Dermis lymphatic vessel endothelial cell (primary cell): Measurements from ENCODE around the gene XAB2. TPM values are rescaled to one million over a fixed set of nuclear protein-coding genes. Genes with fewer than 3 reads are reported as not detected.

Experiments used
- total RNA-seq: library from RNA; depleted of rRNA; stranded (reverse); fragments of >200 nt; gene quantifications from 2 replicates; pipeline ENCODE4 v1.2.1, GENCODE V29; 2014

The XAB2 gene
- 19.0 and 22.6 TPM in 2 replicates for total RNA-seq

DNA sequence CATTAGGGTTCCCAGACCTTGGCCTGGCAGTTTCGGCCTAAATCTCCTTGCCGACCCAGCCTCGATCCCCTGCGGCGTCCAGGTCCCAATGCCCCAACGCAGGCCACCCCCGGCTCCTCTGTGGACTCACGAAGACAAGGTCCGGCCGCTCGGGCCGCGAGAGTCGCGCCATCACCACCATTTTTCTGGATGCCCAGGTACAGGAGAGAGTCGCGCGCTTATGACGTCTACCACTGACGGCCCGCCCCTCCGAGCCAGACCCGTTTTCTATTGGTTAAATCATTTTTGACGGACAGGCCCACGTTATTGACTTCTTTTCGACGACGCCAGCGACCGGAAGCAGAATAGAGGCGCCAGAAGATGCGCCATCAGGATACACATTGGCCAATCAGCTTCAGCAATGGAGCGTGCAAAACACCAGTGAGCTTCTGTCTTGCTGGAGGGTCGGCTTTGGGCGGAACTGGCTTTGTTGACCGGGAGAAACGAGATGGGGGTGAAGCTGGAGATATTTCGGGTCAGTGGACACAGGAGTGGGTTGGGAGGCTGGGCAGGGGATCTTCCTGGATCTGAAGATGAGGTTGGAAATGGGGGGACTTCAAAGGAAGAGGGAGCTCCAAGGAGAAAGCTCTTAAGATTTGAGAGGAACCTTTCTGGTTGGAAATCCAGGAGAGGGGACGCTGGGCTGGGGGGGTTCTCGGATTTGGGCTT lies at the start of gene XAB2, which contains the start of gene PET100:
XAB2 (minus strand) TSS at position 199 of the 708 bp plus-strand sequence; CDS start at position 181, 18 bp downstream.
PET100 (plus strand) TSS at position 447 of the 708 bp plus-strand sequence; CDS start at position 488, 41 bp downstream.

DNA sequence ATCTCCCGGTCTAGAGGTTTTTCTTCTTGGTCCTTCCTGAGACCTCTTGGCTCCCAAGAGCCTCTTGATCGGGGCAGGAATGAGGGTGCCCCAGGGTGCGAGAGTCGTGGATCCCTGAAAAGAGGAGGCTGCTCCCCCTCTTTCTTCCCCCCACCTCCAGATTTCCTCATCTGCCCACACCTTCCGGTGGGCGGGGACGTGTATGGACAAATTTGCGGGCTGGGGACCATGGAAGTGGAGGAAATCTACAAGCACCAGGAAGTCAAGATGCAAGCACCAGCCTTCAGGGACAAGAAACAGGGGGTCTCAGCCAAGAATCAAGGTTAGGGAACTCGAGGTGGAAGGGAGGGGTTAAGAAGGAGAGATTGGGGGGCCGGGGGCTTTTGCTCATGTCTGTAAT lies 47.5 kb upstream of the XAB2 start, which contains the start of gene MCEMP1:
MCEMP1 (plus strand) TSS at position 237 of the 400 bp plus-strand sequence; CDS start at position 268, 31 bp downstream.

DNA sequence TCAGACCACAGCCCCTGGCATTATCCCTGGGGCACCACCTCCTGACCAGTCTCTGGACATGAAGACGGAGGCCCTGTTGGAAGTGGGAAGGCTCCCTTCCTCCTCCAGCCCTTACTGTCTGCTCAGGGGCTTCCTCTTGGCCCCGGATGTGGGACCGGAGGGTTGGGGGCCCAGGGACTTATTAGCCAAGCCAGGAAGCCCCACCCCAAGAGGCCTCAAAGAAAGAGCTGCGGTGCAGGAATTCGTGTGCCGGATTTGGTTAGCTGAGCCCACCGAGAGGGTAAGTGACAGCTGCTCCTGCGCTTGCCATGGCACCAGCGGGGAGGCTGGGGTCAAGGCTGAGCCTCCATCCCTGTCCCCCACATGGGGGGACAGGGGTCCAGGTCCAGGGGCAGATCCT lies 39.5 kb upstream of the XAB2 start, which contains the start of gene RETN:
RETN (plus strand) TSS at position 208 of the 400 bp plus-strand sequence. CDS start 278 bp downstream, outside the sequence.

DNA sequence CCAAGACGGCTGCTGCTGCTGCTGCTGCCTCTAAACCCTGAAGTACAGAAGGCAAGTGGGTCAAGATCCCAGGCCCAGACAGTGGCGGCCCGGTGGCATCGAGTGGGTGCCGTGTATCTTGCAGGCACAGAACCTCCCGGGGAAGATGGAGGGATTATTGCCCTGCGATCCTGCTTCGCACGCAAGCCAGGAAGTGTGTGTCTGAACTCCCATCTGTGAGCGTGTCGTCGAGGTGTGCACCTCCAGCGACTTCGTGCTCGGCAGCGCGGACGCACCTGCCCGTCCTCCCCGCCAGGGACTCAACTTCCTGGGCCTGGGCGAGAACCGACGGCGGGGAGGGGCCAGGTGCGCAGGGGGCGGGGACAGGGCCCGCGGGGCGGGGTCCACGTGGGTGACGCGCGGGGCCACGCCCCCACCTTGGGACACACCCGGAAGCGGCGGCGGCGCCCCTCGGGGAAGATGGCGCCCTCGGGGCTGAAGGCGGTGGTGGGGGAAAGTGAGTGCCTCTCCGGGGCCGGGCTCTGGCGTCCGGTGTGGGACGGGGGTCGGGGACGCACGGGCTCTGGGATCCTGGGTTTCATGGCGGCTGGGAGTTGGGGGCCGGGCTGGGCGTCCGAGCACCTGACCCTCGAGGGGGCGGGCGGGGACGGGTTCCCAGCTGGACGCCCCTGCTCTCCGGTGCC lies 7.5 kb upstream of the XAB2 start, which contains the start of gene STXBP2:
STXBP2 (plus strand) TSS at position 420 of the 683 bp plus-strand sequence; CDS start at position 460, 40 bp downstream.

DNA sequence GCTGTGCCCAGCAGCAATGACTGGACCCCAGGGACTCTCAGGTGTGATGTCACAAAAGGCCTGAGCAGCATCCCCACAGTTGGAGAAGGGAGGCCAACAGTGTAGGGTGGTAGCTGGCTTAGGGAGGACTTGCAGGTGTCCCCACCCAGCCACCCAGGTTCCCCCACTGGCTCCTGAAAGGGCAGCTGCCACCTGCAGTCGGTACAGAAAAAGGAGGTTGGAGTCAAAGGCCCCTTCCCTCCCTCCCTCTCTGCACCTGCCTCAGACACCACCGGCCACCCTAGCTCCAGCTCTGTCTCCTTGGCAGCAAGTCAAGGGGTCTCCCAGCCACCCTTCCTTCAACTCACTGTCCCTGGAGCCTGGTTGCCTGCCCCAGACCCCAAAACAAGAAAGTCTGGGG lies 4.4 kb upstream of the XAB2 start, which contains the start of gene PCP2:
PCP2 (minus strand) TSS at position 22 of the 400 bp plus-strand sequence. CDS start 262 bp downstream, outside the sequence.

DNA sequence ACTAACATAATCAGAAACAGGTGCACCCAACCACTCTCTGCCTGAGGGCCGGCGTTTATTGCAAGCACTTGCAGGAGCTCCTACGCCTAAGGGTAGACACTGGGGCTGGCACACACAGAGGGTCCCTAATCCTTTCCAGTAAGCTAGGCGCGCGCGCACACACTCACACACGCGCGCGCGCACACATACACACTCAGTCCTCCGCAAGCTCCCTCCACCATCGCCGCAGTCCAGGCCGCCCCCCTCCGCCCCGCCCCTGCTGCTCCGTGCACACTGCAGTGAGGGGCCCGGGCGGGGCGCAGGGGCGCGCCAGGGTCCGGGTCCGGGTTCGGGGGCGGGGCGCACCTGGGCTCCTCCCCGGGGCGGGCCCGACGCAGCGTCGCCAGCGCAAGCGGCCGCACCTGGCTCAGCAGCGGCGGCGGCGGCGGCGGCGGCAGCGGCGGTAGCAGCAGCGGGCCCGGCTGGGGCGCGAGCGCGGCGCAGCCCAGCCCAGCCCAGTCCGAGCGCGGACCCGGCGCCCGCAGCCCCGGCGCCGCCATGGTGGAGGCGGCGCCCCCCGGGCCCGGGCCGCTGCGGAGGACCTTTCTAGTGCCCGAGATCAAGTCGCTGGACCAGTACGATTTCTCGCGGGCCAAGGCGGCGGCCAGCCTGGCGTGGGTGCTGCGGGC lies 33.7 kb downstream of the XAB2 start, which contains the start of gene CAMSAP3:
CAMSAP3 (plus strand) TSS at position 398 of the 668 bp plus-strand sequence; CDS start at position 538, 140 bp downstream.

Other genes with a start within 250 kb of the XAB2 start
- 1.5 TPM in 2 replicates for gene PEX11G, start 140.5 kb downstream of the XAB2 start, total RNA-seq
- gene ZNF358, start 113.4 kb downstream of the XAB2 start, total RNA-seq, result 10.9 and 11.2 TPM in 2 replicates
- gene MCOLN1, start 106.9 kb downstream of the XAB2 start, total RNA-seq, result 3.4 and 4.9 TPM in 2 replicates
- gene PNPLA6, start 93.8 kb downstream of the XAB2 start, total RNA-seq, result 56.2 and 65.2 TPM in 2 replicates
- gene CAMSAP3, start 33.7 kb downstream of the XAB2 start, total RNA-seq, result 0.11 TPM in 1 of 2 replicates, not detected in the other
- gene PET100, start 248 bp upstream of the XAB2 start, total RNA-seq, result 34.4 and 36.3 TPM in 2 replicates
- gene PCP2, start 4.2 kb upstream of the XAB2 start, total RNA-seq, result not detected in 2 replicates
- gene STXBP2, start 7.6 kb upstream of the XAB2 start, total RNA-seq, result 19.8 and 28.3 TPM in 2 replicates
- not detected in 2 replicates for gene RETN, start 39.5 kb upstream of the XAB2 start, total RNA-seq
- not detected in 2 replicates for gene MCEMP1, start 47.5 kb upstream of the XAB2 start, total RNA-seq
- gene TRAPPC5, start 51.3 kb upstream of the XAB2 start, total RNA-seq, result 111 and 133 TPM in 2 replicates
- gene FCER2, start 72.6 kb upstream of the XAB2 start, total RNA-seq, result not detected in 2 replicates
- under 0.01 and 0.76 TPM in 2 replicates for gene CLEC4G, start 102.6 kb upstream of the XAB2 start, total RNA-seq
- gene CD209, start 118.0 kb upstream of the XAB2 start, total RNA-seq, result 0.11 and 0.26 TPM in 2 replicates
- 146 and 160 TPM in 2 replicates for gene CLEC4M, start 133.7 kb upstream of the XAB2 start, total RNA-seq
- gene EVI5L, start 200.7 kb upstream of the XAB2 start, total RNA-seq, result 6.8 and 7.3 TPM in 2 replicates
- gene PRR36, start 244.8 kb upstream of the XAB2 start, total RNA-seq, result not detected in 2 replicates